IMR-90 (cell line): Measurements from ENCODE around the gene NAP1L1. TPM values are rescaled to one million over a fixed set of nuclear protein-coding genes. Genes with fewer than 3 reads are reported as not detected.

ENCODE experiments used
- ATAC-seq: fragments of 200-7000 bp; cut with Tn5 transposase; 2 replicates; pipeline ENCODE4 v1.9.1; 2020; ENCODE audit warnings: low read depth, mild to moderate bottlenecking, moderate library complexity
- BruUV-seq: library from RNA; stranded (reverse); fragments of 400-500 nt; replicated peaks from 2 replicates; lab custom pipeline; 2021; lab: Mats Ljungman, UMichigan
- CTCF ChIA-PET: fragments of 300-600 bp; formaldehyde crosslinking; extraction: SDS; loops from one replicate; lab custom pipeline; 2021; ENCODE audit warnings: antibody characterized with exemption; lab: Yijun Ruan, JAX
- POLR2A ChIA-PET: fragments of 300-600 bp; sonication (Branson Sonifier 250); formaldehyde crosslinking; loops from one replicate; lab custom pipeline; 2022; ENCODE audit warnings: antibody characterized with exemption; ENCODE audit not compliant: unreplicated experiment; lab: Charles Lee
- DNase-seq: peaks from one replicate; pipeline ENCODE4 v3.0.0; 2013
- H2AFZ ChIP-seq: replicated peaks from 2 replicates; pipeline ENCODE3; 2013; ENCODE audit warnings: low read length, mild to moderate bottlenecking; ENCODE audit not compliant: poor library complexity
- H2AK5ac ChIP-seq: 2 replicates; pipeline ENCODE4 v1.6.1; 2013; ENCODE audit warnings: low read depth, low read length, inconsistent platforms
- H2AK9ac ChIP-seq: replicated peaks from 2 replicates; pipeline ENCODE3; 2013; ENCODE audit warnings: mild to moderate bottlenecking, low read depth, low read length, moderate library complexity; ENCODE audit not compliant: poor library complexity
- H2BK120ac ChIP-seq: 2 replicates; pipeline ENCODE4 v1.6.1; 2013; ENCODE audit warnings: low read depth, low read length, inconsistent platforms
- H2BK15ac ChIP-seq: 3 replicates; pipeline ENCODE4 v1.6.1; 2013; ENCODE audit warnings: low read depth, low read length, inconsistent platforms
- H2BK20ac ChIP-seq: 2 replicates; pipeline ENCODE4 v1.6.1; 2013; ENCODE audit warnings: low read depth, mild to moderate bottlenecking, inconsistent platforms, low read length, moderate library complexity
- H2BK5ac ChIP-seq: 2 replicates; pipeline ENCODE4 v1.6.1; 2013; ENCODE audit warnings: mild to moderate bottlenecking, low read depth, low read length, inconsistent platforms; ENCODE audit not compliant: poor library complexity, severe bottlenecking
- H3K14ac ChIP-seq: replicated peaks from 2 replicates; pipeline ENCODE4 v1.6.1; 2013; ENCODE audit warnings: low read depth, low read length, inconsistent platforms
- H3K18ac ChIP-seq: 2 replicates; pipeline ENCODE4 v1.6.1; 2013; ENCODE audit warnings: low read depth, low read length, control low read depth
- H3K23ac ChIP-seq: 2 replicates; pipeline ENCODE4 v1.6.1; 2013; ENCODE audit warnings: low read depth, low read length, inconsistent platforms
- H3K27ac ChIP-seq: 2 replicates; pipeline ENCODE4 v1.5.1; 2013; ENCODE audit warnings: mild to moderate bottlenecking, control low read depth, low read length; ENCODE audit not compliant: insufficient read depth
- H3K27me3 ChIP-seq: 2 replicates; pipeline ENCODE4 v1.6.1; 2013; ENCODE audit warnings: low read length; ENCODE audit not compliant: control insufficient read depth, insufficient read depth
- H3K36me3 ChIP-seq: 2 replicates; pipeline ENCODE4 v1.6.1; 2013; ENCODE audit warnings: low read length, mixed read lengths; ENCODE audit not compliant: control insufficient read depth, insufficient read depth
- H3K4ac ChIP-seq: 2 replicates; pipeline ENCODE4 v1.6.1; 2013; ENCODE audit warnings: low read depth, low read length, inconsistent platforms
- H3K4me1 ChIP-seq: 2 replicates; pipeline ENCODE4 v1.6.1; 2013; ENCODE audit warnings: low read length, mixed read lengths; ENCODE audit not compliant: control insufficient read depth, insufficient read depth
- H3K4me2 ChIP-seq: 2 replicates; pipeline ENCODE4 v1.6.1; 2013; ENCODE audit warnings: low read depth, mild to moderate bottlenecking, control low read depth, low read length, moderate library complexity
- H3K4me3 ChIP-seq: 2 replicates; pipeline ENCODE4 v1.5.1; 2013; ENCODE audit warnings: low read depth, mild to moderate bottlenecking, control low read depth, low read length, moderate library complexity; ENCODE audit not compliant: insufficient read depth
- H3K56ac ChIP-seq: 2 replicates; pipeline ENCODE4 v1.6.1; 2013; ENCODE audit warnings: low read length, inconsistent platforms; ENCODE audit not compliant: insufficient read depth; ENCODE audit errors: extremely low read depth
- H3K79me1 ChIP-seq, 2 experiments: 2 replicates each; pipeline ENCODE4 v1.6.1; 2013; ENCODE audit warnings: low read length in 2 of 2, inconsistent platforms in 1 of 2, low read depth in 1 of 2
- H3K9ac ChIP-seq: 2 replicates; pipeline ENCODE4 v1.6.1; 2013; ENCODE audit warnings: low read depth, low read length, control low read depth
- H3K9me1 ChIP-seq: 2 replicates; pipeline ENCODE4 v1.6.1; 2013; ENCODE audit warnings: low read length, inconsistent platforms; ENCODE audit not compliant: insufficient read depth
- H3K9me3 ChIP-seq: 2 replicates; pipeline ENCODE4 v1.6.1; 2013; ENCODE audit warnings: low read length; ENCODE audit not compliant: control insufficient read depth, insufficient read depth
- H4K20me1 ChIP-seq: 2 replicates; pipeline ENCODE4 v1.6.1; 2013; ENCODE audit warnings: low read length, inconsistent platforms; ENCODE audit not compliant: insufficient read depth
- H4K5ac ChIP-seq: 2 replicates; pipeline ENCODE4 v1.6.1; 2013; ENCODE audit warnings: mild to moderate bottlenecking, low read depth, low read length, control low read depth
- H4K8ac ChIP-seq, 2 experiments: 2 replicates each; pipeline ENCODE4 v1.6.1; 2013; ENCODE audit warnings: low read depth in 2 of 2, low read length in 2 of 2, control low read depth in 1 of 2, inconsistent platforms in 1 of 2
- H4K91ac ChIP-seq: 2 replicates; pipeline ENCODE4 v1.6.1; 2013; ENCODE audit warnings: low read depth, low read length, inconsistent platforms; ENCODE audit not compliant: insufficient read depth
- POLR2A ChIP-seq: IDR thresholded peaks from 2 replicates; pipeline ENCODE4 v1.6.1; 2012; ENCODE audit warnings: mild to moderate bottlenecking, low read depth, low read length
- RAD21 ChIP-seq: IDR thresholded peaks from 2 replicates; pipeline ENCODE4 v1.6.1; 2012; ENCODE audit warnings: low read length, improper control_type of control experiment
- USF2 ChIP-seq: fragments of 150-350 bp; IDR thresholded peaks from 2 replicates; pipeline ENCODE4 v1.6.1; 2017; ENCODE audit warnings: mild to moderate bottlenecking, antibody characterized with exemption, low read length, low read depth
- WGBS, 2 experiments: methylation state at CpG; one replicate each; pipeline versions ENCODE4 v1.1.5 to v1.1.7; 2013; ENCODE audit warnings: missing lambda C conversion rate in 2 of 2; ENCODE audit not compliant: insufficient read length in 1 of 2; ENCODE audit errors: extremely low coverage in 2 of 2; 5-methylcytosine and 5-hydroxymethylcytosine counted together
- dilution Hi-C: fragments of 300-500 bp; cut with HindIII; formaldehyde crosslinking; loops from one replicate; pipeline ENCODE4 v1.14.3; 2018; ENCODE audit warnings: low sequenced_read_pairs; ENCODE audit not compliant: unreplicated experiment
- in situ Hi-C: fragments of 300-500 bp; cut with MboI; formaldehyde crosslinking; loops from 3 replicates; pipeline ENCODE4 v1.14.3; 2019; ENCODE audit warnings: low sequenced_read_pairs, inconsistent platforms, mixed read lengths
- intact Hi-C: fragments of 100-400 bp; cut with micrococcal nuclease; formaldehyde crosslinking; loops from 2 replicates; pipeline ENCODE4 v1.10.0; 2022
- polyA plus RNA-seq, 3 experiments: library from polyadenylated mRNA; depleted of rRNA; stranded (reverse); fragments of >200 nt; gene quantifications; 2 replicates each; pipeline ENCODE4 v1.2.3, GENCODE V29; 2012; ENCODE audit warnings: low replicate concordance in 1 of 3
- total RNA-seq: library from RNA; depleted of rRNA; stranded (reverse); fragments of >200 nt; gene quantifications from 2 replicates; pipeline ENCODE4 v1.2.3, GENCODE V29; 2012

Gene NAP1L1
- total and polyA plus RNA-seq, 2 of the 4 experiments (the other 2 are of a cell fraction), result 86.4 to 200 TPM

DNA sequence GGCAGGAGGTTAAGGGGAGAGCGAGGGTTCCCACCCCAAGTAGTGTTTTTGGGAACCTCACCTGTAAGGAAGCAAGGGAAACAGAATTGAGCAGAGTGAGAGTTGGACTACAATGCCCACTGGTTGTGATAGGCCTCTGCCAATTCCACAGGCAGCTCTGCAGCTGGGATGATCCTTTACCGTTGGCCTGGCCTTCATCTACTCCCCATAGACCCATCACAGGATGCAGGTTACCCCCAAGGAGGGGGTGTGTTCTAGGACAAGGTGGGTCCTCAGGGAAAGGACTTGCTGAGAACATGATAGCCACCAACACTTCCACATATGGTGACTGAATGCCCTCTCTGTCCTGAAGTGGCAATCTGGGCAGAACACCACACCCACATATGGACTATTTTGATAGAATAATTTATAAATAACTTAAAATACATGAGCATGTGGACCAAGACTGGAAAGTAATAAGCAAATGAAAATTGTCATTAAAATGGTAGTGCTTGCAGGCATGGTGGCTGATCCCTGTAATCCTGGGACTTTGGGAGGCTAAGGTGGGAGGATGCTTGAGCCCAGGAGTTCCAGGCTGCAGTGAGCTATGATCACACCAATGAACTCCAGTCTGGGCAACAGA is 61.3 kb downstream of the NAP1L1 start (continued):
- TF ChIP-seq USF2, result no peak

- Histone ChIP-seq H3K14ac (peak overlapping the region; percentile 76; the same call in 1 of the 2 replicates), H3K4me2 (no peak overlapping the region), H3K9ac (no peak overlapping the region), H2AK9ac (no peak overlapping the region), H3K79me1 (peaks cover 0 to 23% of the 10 kb centered on the region in 2 experiments; a peak in 2 of 4 replicates), H2BK20ac (peak overlapping the region; percentile 87), H2BK120ac (peak overlapping the region; percentile 100), H4K91ac (peak overlapping the region; percentile 85), H3K36me3 (peaks cover 5% of the 10 kb centered on the region), H3K9me1 (peaks cover 8% of the 10 kb centered on the region; the same call in 1 of the 2 replicates), H4K5ac (no peak overlapping the region), H2BK15ac (peak overlapping the region; percentile 82), H3K4me3 (no peak overlapping the region), H2BK5ac (peak overlapping the region; percentile 70), H3K56ac (no peak overlapping the region), H4K8ac (peak overlapping the region; percentile 64 to 83), H3K27ac (peak overlapping the region; percentile 76), H3K9me3 (no peaks in the 10 kb centered on the region), H3K4ac (peak overlapping the region; percentile 84), H2AFZ (no peak overlapping the region), H3K4me1 (peaks cover 17% of the 10 kb centered on the region), H3K18ac (peak overlapping the region; percentile 17), H4K20me1 (peaks cover 11% of the 10 kb centered on the region; the same call in 1 of the 2 replicates), H3K23ac (peak overlapping the region; percentile 51; the same call in 1 of the 2 replicates), H3K27me3 (no peaks in the 10 kb centered on the region), H2AK5ac (peak overlapping the region; percentile 97)
- dilution Hi-C loops (no loop called here), intact Hi-C loops (no loop called here), in situ Hi-C loops (loop anchor here (5.0 to 10.0 kb wide), 2 partner anchors 70 to 328 kb away; no protein-coding TSS in a partner anchor)
- ATAC-seq, result no peak
- no TSS peak for BruUV-seq
- no peak for DNase-seq
- ChIA-PET CTCF (interaction anchor here (0.6 to 1.1 kb wide), 3 partner anchors 75 to 454 kb away, joined by 3 read pairs; no protein-coding TSS in a partner anchor), POLR2A (interaction anchor here (0.6 kb wide), 2 partner anchors 144 to 152 kb away, joined by 3 read pairs; no protein-coding TSS in a partner anchor)
- TF ChIP-seq POLR2A, result 0 out of 2 replicates have a peak, but pooled peaks have one; percentile 11
- TF ChIP-seq RAD21, result no peak
- WGBS, 2 experiments, result no CpG with 5 or more reads among the region's 3 CpGs
Measured at GRCh38 chr12:76022506-76022905, 62.0 kb downstream of the NAP1L1 start.
